H1 (cell line): Measurements from ENCODE around the gene GNAO1. TPM values are rescaled to one million over a fixed set of nuclear protein-coding genes. Genes with fewer than 3 reads are reported as not detected.

Experiments
- CTCF ChIA-PET: fragments of 300-600 bp; sonication (Branson Sonifier 250); formaldehyde crosslinking; loops from one replicate; lab custom pipeline; 2021; ENCODE audit not compliant: partially characterized antibody; lab: Charles Lee
- POLR2A ChIA-PET: fragments of 300-600 bp; sonication (Branson Sonifier 250); formaldehyde crosslinking; loops from one replicate; lab custom pipeline; 2021; ENCODE audit warnings: inconsistent platforms; ENCODE audit not compliant: partially characterized antibody; lab: Charles Lee
- DNase-seq, 2 experiments: peaks; one replicate each; pipeline versions ENCODE4 v3.0.0 to v3.0.0-alpha.2; 2010 to 2022; ENCODE audit warnings: low spot score in 2 of 2, low read depth in 1 of 2, mixed read lengths in 1 of 2
- FAIRE-seq: peaks from 2 replicates; lab custom pipeline; 2011; peaks lifted over from hg19 to GRCh38; lab: Jason Lieb, UNC
- H2AFZ ChIP-seq: 2 replicates; pipeline ENCODE4 v1.8.1; 2012; ENCODE audit warnings: low read length, inconsistent platforms
- H2AK5ac ChIP-seq: 2 replicates; pipeline ENCODE4 v1.6.1; 2013; ENCODE audit warnings: low read depth, low read length
- H2BK120ac ChIP-seq: replicated peaks from 2 replicates; pipeline ENCODE3; 2013; ENCODE audit warnings: low read depth, low read length, inconsistent platforms
- H2BK12ac ChIP-seq: 2 replicates; pipeline ENCODE4 v1.6.1; 2013; ENCODE audit warnings: low read depth, low read length
- H2BK15ac ChIP-seq: 2 replicates; pipeline ENCODE4 v1.6.1; 2013; ENCODE audit warnings: low read length
- H2BK20ac ChIP-seq: 2 replicates; pipeline ENCODE4 v1.6.1; 2013; ENCODE audit warnings: low read length
- H2BK5ac ChIP-seq: 2 replicates; pipeline ENCODE4 v1.6.1; 2013; ENCODE audit warnings: low read depth, low read length
- H3K14ac ChIP-seq: 2 replicates; pipeline ENCODE4 v1.6.1; 2013; ENCODE audit warnings: inconsistent platforms; ENCODE audit not compliant: insufficient read length
- H3K18ac ChIP-seq: 2 replicates; pipeline ENCODE4 v1.6.1; 2013; ENCODE audit warnings: low read length; ENCODE audit errors: extremely low read depth
- H3K23ac ChIP-seq: 2 replicates; pipeline ENCODE4 v1.6.1; 2013; ENCODE audit warnings: inconsistent platforms; ENCODE audit not compliant: insufficient read length
- H3K23me2 ChIP-seq: 2 replicates; pipeline ENCODE4 v1.6.1; 2013; ENCODE audit warnings: low read depth, low read length
- H3K27ac ChIP-seq: 2 replicates; pipeline ENCODE4 v1.6.1; 2011; ENCODE audit warnings: low read depth, low read length, inconsistent platforms
- H3K27me3 ChIP-seq, 4 experiments: replicated peaks in 1 of 4; 1 replicate in 1 of 4; 2 replicates in 3 of 4; pipeline versions ENCODE4 v1.6.1 to v1.8.1; 2011 to 2013; ENCODE audit warnings: low read length in 3 of 4, mild to moderate bottlenecking in 3 of 4, inconsistent platforms in 2 of 4, mixed read lengths in 2 of 4, moderate library complexity in 1 of 4; ENCODE audit not compliant: control insufficient read depth in 3 of 4, insufficient read depth in 3 of 4; ENCODE audit errors: extremely low read depth in 1 of 4
- H3K36me3 ChIP-seq, 4 experiments: 2 replicates each; pipeline versions ENCODE4 v1.6.1 to v1.8.1; 2011 to 2013; ENCODE audit warnings: mild to moderate bottlenecking in 4 of 4, low read length in 3 of 4, moderate library complexity in 2 of 4, control low read depth in 1 of 4, inconsistent platforms in 1 of 4; ENCODE audit not compliant: insufficient read depth in 4 of 4, control insufficient read depth in 2 of 4
- H3K4ac ChIP-seq: replicated peaks from 2 replicates; pipeline ENCODE3; 2013; ENCODE audit warnings: low read length, low read depth, mixed read lengths, inconsistent platforms; ENCODE audit not compliant: insufficient read length
- H3K4me1 ChIP-seq, 4 experiments: replicated peaks in 1 of 4; 1 replicate in 1 of 4; 2 replicates in 3 of 4; pipeline versions ENCODE4 v1.6.1 to v1.8.1; 2011 to 2013; ENCODE audit warnings: low read length in 3 of 4, inconsistent platforms in 2 of 4, mixed read lengths in 1 of 4; ENCODE audit not compliant: insufficient read depth in 4 of 4, control insufficient read depth in 3 of 4
- H3K4me2 ChIP-seq, 2 experiments: 2 replicates each; pipeline versions ENCODE4 v1.6.1 to v1.8.1; 2011 to 2013; ENCODE audit warnings: low read depth in 2 of 2, low read length in 2 of 2, control low read depth in 1 of 2, inconsistent platforms in 1 of 2, mild to moderate bottlenecking in 1 of 2; ENCODE audit not compliant: insufficient read depth in 1 of 2
- H3K4me3 ChIP-seq, 4 experiments: fragments of 200-600, 300-600 bp in 1 of 4; sonication (generic), shearing (Covaris generic), sonication (Bioruptor Twin) in 1 of 4; 2 replicates each; pipeline versions ENCODE4 v1.5.1 to v1.8.1; 2011 to 2016; ENCODE audit warnings: low read length in 4 of 4, low read depth in 3 of 4, control low read depth in 2 of 4, inconsistent platforms in 2 of 4, mild to moderate bottlenecking in 2 of 4, mixed read lengths in 1 of 4, moderate library complexity in 1 of 4; ENCODE audit not compliant: insufficient read depth in 2 of 4; ENCODE audit errors: extremely low read depth in 1 of 4
- H3K56ac ChIP-seq: replicated peaks from 2 replicates; pipeline ENCODE3; 2013; ENCODE audit warnings: low read depth, mild to moderate bottlenecking, mixed read lengths, low read length, inconsistent platforms; ENCODE audit not compliant: insufficient read length
- H3K79me1 ChIP-seq: 2 replicates; pipeline ENCODE4 v1.6.1; 2013; ENCODE audit warnings: low read depth, low read length, control low read depth
- H3K79me2 ChIP-seq, 2 experiments: 2 replicates each; pipeline versions ENCODE4 v1.6.1 to v1.8.1; 2012 to 2013; ENCODE audit warnings: low read length in 2 of 2, mild to moderate bottlenecking in 2 of 2, inconsistent platforms in 1 of 2; ENCODE audit not compliant: insufficient read depth in 2 of 2, control insufficient read depth in 1 of 2
- H3K9ac ChIP-seq, 4 experiments: replicated peaks in 1 of 4; 1 replicate in 1 of 4; 2 replicates in 3 of 4; pipeline versions ENCODE4 v1.6.1 to v1.8.1; 2011 to 2013; ENCODE audit warnings: low read depth in 3 of 4, low read length in 3 of 4, control low read depth in 2 of 4, mild to moderate bottlenecking in 2 of 4, moderate library complexity in 2 of 4, inconsistent platforms in 1 of 4; ENCODE audit errors: extremely low read depth in 1 of 4
- H3K9me3 ChIP-seq, 2 experiments: 2 replicates each; pipeline versions ENCODE4 v1.6.1 to v1.8.1; 2012 to 2013; ENCODE audit warnings: mild to moderate bottlenecking in 2 of 2, moderate library complexity in 2 of 2, control low read depth in 1 of 2, inconsistent platforms in 1 of 2, low read depth in 1 of 2, low read length in 1 of 2, mixed read lengths in 1 of 2; ENCODE audit not compliant: insufficient read depth in 2 of 2
- H4K20me1 ChIP-seq, 2 experiments: replicated peaks in 1 of 2; 2 replicates each; pipeline versions ENCODE3 to v1.8.1; 2011 to 2013; ENCODE audit warnings: inconsistent platforms in 2 of 2, low read length in 2 of 2, mild to moderate bottlenecking in 1 of 2; ENCODE audit not compliant: insufficient read depth in 2 of 2, control insufficient read depth in 1 of 2
- H4K5ac ChIP-seq: 2 replicates; pipeline ENCODE4 v1.6.1; 2013; ENCODE audit warnings: low read length, low read depth, mixed read lengths, inconsistent platforms; ENCODE audit not compliant: insufficient read length
- H4K8ac ChIP-seq: 2 replicates; pipeline ENCODE4 v1.8.0; 2013; ENCODE audit warnings: mild to moderate bottlenecking, moderate library complexity, low read length, inconsistent platforms; ENCODE audit not compliant: insufficient read depth; ENCODE audit errors: extremely low read depth
- H4K91ac ChIP-seq: replicated peaks from 2 replicates; pipeline ENCODE3; 2013; ENCODE audit warnings: low read length, mixed read lengths, inconsistent platforms; ENCODE audit not compliant: insufficient read length
- ATF3 ChIP-seq: IDR thresholded peaks from 2 replicates; pipeline ENCODE4 v1.6.1; 2011; ENCODE audit warnings: low read depth, mild to moderate bottlenecking, low read length; ENCODE audit not compliant: insufficient read depth
- FOSL1 ChIP-seq: IDR thresholded peaks from 2 replicates; pipeline ENCODE4 v1.6.1; 2011; ENCODE audit warnings: mild to moderate bottlenecking, low read depth, low read length, moderate library complexity; ENCODE audit not compliant: insufficient read depth
- KDM5A ChIP-seq: fragments of 200-600 bp; IDR thresholded peaks from 2 replicates; pipeline ENCODE4 v1.7.1; 2012; ENCODE audit warnings: mild to moderate bottlenecking, low read length, inconsistent platforms, mixed read lengths
- NANOG ChIP-seq: IDR thresholded peaks from 2 replicates; pipeline ENCODE4 v1.6.1; 2011; ENCODE audit warnings: low read length, low read depth, mild to moderate bottlenecking, inconsistent platforms; ENCODE audit not compliant: insufficient read depth, poor library complexity, severe bottlenecking
- SAP30 ChIP-seq: fragments of 300-600 bp; sonication (generic); IDR thresholded peaks from 2 replicates; pipeline ENCODE4 v1.7.1; 2012; ENCODE audit warnings: low read length, moderate library complexity, mild to moderate bottlenecking, inconsistent platforms; ENCODE audit not compliant: insufficient read depth, insufficient replicate concordance
- SIRT6 ChIP-seq: IDR thresholded peaks from one replicate; pipeline ENCODE4 v1.7.1; 2012; ENCODE audit warnings: low read length, inconsistent platforms
- TAF7 ChIP-seq: optimal IDR thresholded peaks from 2 replicates; pipeline ENCODE3; 2011; ENCODE audit warnings: low read depth, mild to moderate bottlenecking, inconsistent platforms, low read length, moderate library complexity, borderline replicate concordance
- WGBS, 2 experiments: shearing (Covaris generic) in 1 of 2; methylation state at CpG; one replicate each; pipeline versions ENCODE4 v1.1.6 to v1.1.7; 2013 to 2015; ENCODE audit warnings: low lambda C conversion rate in 2 of 2, mixed read lengths in 2 of 2, inconsistent platforms in 1 of 2, low coverage in 1 of 2, missing lambda C conversion rate in 1 of 2; ENCODE audit not compliant: insufficient replicate concordance in 2 of 2, insufficient coverage in 1 of 2, insufficient read length in 1 of 2; ENCODE audit errors: extremely low coverage in 1 of 2, missing lambda C conversion rate in 1 of 2; 5-methylcytosine and 5-hydroxymethylcytosine counted together
- polyA plus RNA-seq, 7 experiments: library from polyadenylated mRNA; depleted of rRNA in 3 of 7; stranded (reverse) in 5 of 7; unstranded in 2 of 7; fragments of >200 nt in 5 of 7; fragments of 200-250 nt in 2 of 7; gene quantifications; 1 replicate in 5 of 7; 2 replicates in 1 of 7; 4 replicates in 1 of 7; pipeline versions ENCODE4 v1.2.1 to v1.2.3, GENCODE V29; 2011 to 2013; ENCODE audit warnings: missing spikeins in 2 of 7, mixed read lengths in 2 of 7
- total RNA-seq: library from RNA; stranded (reverse); fragmentation: NEBNext Ultra II Directional; extraction: Animal tissue kit (Norgen Biotek cat#: 25700); gene quantifications from 2 replicates; pipeline ENCODE4 v1.2.1, GENCODE V29; 2021
- TF ChIP-seq, protein P1 (sequence below): IDR thresholded peaks from 2 replicates; pipeline ENCODE4 v1.6.1; 2011; ENCODE audit warnings: low read length, improper control_type of control experiment

GNAO1 gene
- total and polyA plus RNA-seq, 2 of the 8 experiments (the other 6 are each of a cell fraction or from before 2014, with no cell fraction given) = 6.7 to 34.4 TPM

GRCh38 chr16:56341656-56342399 lies 150.5 kb downstream of the GNAO1 start:
- Histone ChIP-seq H3K79me1 (no peaks in the 10 kb centered on the region), H3K27ac (no peak overlapping the region), H3K18ac (no peak overlapping the region), H3K27me3 (no peaks in the 10 kb centered on the region), H3K56ac (no peak overlapping the region), H4K5ac (no peak overlapping the region), H2AFZ (no peak overlapping the region), H2BK20ac (no peak overlapping the region), H2BK12ac (no peak overlapping the region), H2BK120ac (no peak overlapping the region), H4K8ac (peak overlapping the region; percentile 35), H2BK15ac (no peak overlapping the region), H3K23me2 (no peaks in the 10 kb centered on the region), H3K4me3 (no peak overlapping the region), H3K4me2 (no peak overlapping the region), H4K20me1 (no peaks in the 10 kb centered on the region), H3K23ac (no peak overlapping the region), H4K91ac (no peak overlapping the region), H3K79me2 (no peaks in the 10 kb centered on the region), H3K14ac (no peak overlapping the region), H3K36me3 (0 out of 8 replicates have a peak, but pooled peaks cover 0 to 2% (median 0%) of the 10 kb centered on the region in 4 experiments), H3K4ac (no peak overlapping the region), H3K9ac (no peak overlapping the region), H3K4me1 (no peaks in the 10 kb centered on the region), H2BK5ac (0 out of 2 replicates have a peak overlapping the region, but pooled peaks have one; percentile 5), H2AK5ac (no peak overlapping the region), H3K9me3 (no peaks in the 10 kb centered on the region)
- DNase-seq (no peak), FAIRE-seq (no peak)
- POLR2A ChIA-PET = no interaction called here
- WGBS, 2 experiments = 87% methylated on average over 8 of the region's 9 CpGs; no CpG with 5 or more reads in 1 of the 2 experiments
- CTCF ChIA-PET = interaction anchor here (0.6 to 3.0 kb wide), 11 partner anchors 8 to 566 kb away, joined by 3 to 14 read pairs (median 4); no protein-coding TSS in a partner anchor
- TF ChIP-seq SIRT6 (no peak), ATF3 (no peak), FOSL1 (no peak), KDM5A (no peak), TAF7 (no peak), SAP30 (no peak), NANOG (no peak)
- TF ChIP-seq, protein P1, sequence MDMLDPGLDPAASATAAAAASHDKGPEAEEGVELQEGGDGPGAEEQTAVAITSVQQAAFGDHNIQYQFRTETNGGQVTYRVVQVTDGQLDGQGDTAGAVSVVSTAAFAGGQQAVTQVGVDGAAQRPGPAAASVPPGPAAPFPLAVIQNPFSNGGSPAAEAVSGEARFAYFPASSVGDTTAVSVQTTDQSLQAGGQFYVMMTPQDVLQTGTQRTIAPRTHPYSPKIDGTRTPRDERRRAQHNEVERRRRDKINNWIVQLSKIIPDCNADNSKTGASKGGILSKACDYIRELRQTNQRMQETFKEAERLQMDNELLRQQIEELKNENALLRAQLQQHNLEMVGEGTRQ = no peak
